HG02623 (cell line): Measurements from ENCODE around the gene CLRN2.

Experiments
- ATAC-seq: cut with Tn5 transposase; IDR thresholded peaks from one replicate; pipeline ENCODE4 v1.9.1; 2021; ENCODE audit warnings: moderate library complexity; ENCODE audit not compliant: unreplicated experiment

The CLRN2 gene, protein sequence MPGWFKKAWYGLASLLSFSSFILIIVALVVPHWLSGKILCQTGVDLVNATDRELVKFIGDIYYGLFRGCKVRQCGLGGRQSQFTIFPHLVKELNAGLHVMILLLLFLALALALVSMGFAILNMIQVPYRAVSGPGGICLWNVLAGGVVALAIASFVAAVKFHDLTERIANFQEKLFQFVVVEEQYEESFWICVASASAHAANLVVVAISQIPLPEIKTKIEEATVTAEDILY

DNA sequence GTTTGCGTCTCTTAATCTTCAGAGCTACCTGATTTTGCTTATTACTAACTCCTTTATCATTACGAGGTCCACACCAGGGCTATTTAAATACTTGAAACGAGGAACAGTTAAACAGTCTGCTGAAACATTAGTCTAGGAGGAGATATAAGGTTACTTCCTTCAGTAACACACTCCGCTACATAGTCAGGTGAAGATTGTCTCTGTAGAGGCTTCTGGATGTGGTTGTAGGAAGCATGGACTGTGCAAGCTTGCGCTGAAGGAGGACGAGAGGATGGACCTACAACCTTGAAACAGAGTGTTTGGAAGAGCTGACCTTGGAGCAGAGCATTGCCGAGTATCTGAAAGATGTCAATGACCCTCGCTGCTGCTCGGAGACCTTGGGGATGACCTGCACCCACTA is at the start of gene CLRN2:
Gene CLRN2 (plus strand): TSS at position 301 of the 400 bp plus-strand sequence. CDS start 102 bp downstream, outside the sequence.
- no peak for ATAC-seq

- ATAC-seq = no peak
These were observed 46.2 kb upstream of the CLRN2 start for GRCh38 chr4:17468619-17469221.

- ATAC-seq = no peak
These were observed 44.9 kb upstream of the CLRN2 start for GRCh38 chr4:17469931-17470674.

GRCh38 chr4:17475481-17475880 is 39.5 kb upstream of the CLRN2 start:
- ATAC-seq = no peak

DNA sequence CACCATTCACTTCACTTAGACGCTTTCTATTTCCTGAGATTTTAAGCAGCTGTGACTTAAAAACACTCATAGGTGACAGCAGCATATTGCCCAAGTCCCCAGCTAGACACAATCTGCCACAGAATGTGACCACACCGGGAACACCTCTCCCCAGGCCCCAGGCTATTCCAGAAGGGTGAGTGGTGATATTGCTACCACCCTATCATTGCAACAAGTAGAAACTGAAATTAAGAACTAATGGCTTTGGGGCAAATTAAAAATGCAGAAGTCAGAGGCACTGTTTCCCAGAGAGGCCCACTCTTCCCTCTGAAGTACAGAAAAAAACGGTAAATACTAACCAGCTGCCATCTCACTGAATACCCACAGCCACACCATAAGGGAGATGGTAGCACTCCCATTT is 38.1 kb upstream of the CLRN2 start:
- ATAC-seq = no peak

GRCh38 chr4:17477774-17478472 is 37.0 kb upstream of the CLRN2 start:
- ATAC-seq = no peak

DNA sequence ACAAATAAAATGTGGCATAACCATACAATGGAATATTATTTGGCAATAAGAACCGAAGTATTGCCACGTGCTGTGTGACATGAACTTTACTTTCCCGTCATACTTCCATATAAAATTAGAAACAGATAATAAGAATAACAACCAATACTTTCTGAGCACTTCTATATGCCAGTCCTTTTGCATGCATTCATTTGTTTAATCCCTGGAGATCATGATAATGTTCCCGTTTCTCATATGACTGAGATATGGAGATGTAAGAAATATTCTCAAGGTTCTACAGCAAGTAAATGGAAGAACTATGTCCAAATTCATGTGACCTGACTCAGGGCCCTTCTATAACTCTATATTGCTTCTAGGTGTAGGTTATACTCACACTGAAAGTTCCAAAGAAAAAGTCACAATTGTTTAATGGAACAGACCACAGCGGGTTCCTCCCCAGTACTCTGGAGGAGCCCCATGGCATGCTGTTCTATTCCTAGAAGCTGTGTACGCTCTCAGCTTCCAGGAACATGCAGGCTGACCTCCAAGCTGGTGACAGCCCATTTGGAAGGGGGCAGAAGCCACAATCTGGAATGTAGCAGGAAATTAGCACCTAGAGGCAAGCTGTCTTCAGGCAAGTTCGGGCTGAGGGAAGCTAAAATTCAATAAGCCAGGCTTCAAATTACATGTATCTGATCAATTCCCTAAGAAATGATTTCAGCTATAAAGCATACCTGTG is 34.6 kb upstream of the CLRN2 start:
- ATAC-seq = no peak

DNA sequence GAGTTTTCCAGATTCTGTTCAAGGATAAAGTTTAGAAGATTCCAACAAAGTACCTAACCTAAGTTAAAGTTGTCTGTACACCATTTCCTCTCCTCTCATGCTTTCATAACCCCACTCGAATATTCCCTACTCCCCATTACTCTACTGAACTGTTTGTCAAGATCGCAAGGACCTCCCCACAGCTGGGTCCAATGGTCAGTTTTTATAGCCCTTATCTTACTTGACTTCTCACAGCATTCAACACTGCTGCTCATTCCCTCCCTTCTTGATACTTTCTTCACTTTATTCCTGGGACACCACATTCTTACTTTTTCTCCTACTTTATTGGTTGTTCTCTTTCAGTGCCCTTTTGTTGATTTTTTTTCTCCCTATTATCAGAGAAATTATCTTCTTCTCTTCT is 34.0 kb upstream of the CLRN2 start:
- ATAC-seq = no peak

DNA sequence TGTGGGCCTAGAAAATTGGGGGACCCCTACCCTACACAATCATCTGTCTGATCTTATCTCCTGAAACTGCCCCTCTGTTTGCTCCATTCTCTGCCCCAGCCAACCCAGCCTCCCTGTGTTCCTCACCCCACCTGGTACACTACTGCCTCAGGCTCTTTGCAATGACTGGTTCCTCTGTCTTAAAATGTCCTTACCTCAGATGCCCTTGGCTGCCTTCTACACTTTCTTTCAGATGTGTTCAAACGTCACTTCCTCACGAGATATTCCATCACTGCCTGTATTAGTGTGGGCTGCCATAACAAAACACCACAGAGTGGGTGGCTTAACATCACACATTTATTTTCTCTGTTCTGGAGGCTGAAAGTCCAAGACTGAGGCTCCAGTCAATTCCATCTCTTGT is 32.2 kb upstream of the CLRN2 start:
- ATAC-seq = no peak

DNA sequence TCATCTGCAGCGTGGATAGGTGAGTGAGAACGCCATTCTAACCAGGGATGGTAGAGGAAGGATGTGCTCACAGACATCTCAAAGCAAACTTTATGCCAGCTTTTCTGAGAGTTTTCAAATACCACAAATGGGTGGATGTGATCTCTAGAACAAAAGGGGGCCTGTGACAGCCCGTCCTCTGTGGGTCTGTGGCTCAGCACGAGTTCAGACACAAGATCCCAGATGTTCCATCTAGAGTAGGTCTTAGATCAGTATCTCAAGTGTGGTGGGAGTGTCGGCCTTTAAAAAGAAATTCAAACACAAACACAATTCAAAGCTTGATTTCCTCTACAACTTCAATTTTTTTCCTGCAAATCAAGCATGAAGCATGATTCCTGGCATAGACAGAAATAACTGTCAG is 25.8 kb upstream of the CLRN2 start:
- no peak for ATAC-seq

- no peak for ATAC-seq
These were observed 25.2 kb upstream of the CLRN2 start for GRCh38 chr4:17489721-17490120.

DNA sequence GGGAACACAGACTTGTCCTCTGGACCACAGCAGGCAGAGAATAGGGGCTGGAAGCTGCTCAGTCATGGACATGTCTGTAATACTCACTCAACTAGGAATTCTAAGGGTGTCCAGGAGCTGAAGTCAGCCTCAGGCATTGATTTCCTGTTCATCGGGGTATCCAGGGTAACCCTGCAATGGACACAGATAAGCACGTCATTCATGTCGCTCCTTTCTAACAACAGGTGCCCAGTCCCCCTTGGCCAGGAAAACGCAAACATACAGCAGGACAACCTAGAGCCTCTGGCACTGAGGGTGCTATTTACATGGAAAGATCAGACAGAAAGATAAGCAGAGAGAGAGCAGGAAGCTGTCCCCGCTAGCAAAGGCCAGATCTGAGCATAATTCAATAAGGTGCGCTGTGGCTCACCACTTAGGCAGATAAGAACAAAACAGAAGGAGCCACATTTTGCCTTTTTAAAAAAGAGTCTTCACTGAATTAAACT is 24.3 kb upstream of the CLRN2 start:
- no peak for ATAC-seq

GRCh38 chr4:17491196-17491595 is 23.8 kb upstream of the CLRN2 start:
- ATAC-seq = no peak

DNA sequence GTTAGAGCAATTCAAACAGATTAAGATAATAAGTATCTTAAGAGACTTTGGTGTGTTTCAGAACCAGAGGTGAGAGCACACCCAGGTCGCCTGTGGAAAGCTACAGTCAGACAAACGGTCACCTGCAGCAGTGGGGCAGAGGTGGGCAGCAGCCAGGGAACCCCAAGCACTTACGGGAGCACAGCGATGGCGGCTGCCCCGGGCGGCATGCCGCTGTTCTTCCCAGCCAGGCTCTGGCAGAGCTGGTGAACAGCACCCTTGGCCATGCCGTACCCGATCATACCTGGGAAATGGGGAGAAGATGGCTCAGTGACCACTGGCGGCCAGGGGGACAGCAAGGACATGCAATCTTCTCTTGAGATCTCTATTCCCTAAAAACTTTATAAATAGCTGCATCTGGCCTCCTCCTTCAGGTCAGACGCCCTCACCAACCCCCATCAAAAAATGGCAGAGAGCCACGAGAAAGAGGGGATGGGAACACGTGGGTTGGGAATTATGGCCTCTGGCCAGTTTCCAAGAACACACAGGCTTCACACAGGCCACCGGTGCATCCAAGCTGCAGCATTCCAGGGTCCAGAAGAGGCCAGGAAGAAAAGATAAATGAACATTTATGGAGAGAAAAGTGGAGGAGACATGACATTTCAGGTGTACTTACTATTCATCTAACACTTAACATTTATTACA is 22.8 kb upstream of the CLRN2 start:
- no peak for ATAC-seq

GRCh38 chr4:17492876-17493275 is 22.1 kb upstream of the CLRN2 start:
- no peak for ATAC-seq

GRCh38 chr4:17493619-17494018 is 21.3 kb upstream of the CLRN2 start:
- no peak for ATAC-seq

GRCh38 chr4:17494258-17495190 is 20.4 kb upstream of the CLRN2 start:
- no peak for ATAC-seq

GRCh38 chr4:17497890-17498523 is 17.0 kb upstream of the CLRN2 start:
- ATAC-seq = no peak

DNA sequence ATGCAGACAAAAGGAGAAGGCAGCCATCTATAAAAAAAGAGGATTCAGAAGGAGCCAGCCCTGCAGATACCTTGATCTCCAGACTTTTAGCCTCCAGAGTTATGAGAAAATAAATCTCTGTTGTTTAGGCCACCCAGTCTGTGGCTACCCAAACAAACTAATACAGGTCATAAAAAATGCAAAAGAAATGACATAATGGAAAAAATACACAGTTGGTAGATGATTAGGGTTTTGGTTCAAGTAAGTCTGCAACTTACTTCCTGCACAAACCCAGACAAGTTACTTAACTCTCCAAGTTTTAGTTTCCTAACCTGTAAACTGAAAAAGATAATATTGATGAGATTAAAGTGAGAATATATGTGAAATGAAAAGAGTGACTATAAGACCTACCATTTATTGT is 14.4 kb upstream of the CLRN2 start:
- no peak for ATAC-seq
